IPS-20b (cell line): ENCODE data around the gene MYT1.
A peak's percentile ranks its signal among the peaks of the same experiment; 100 is the strongest.
"Not testable (repeated sequence)": the region's sequence is repeated elsewhere in the genome, so short reads cannot be mapped to it uniquely, and the experiment has no call there.

ENCODE experiments used
- H3K27ac ChIP-seq: one replicate; pipeline ENCODE4 v1.5.1; 2013; ENCODE audit warnings: low read length
- H3K27me3 ChIP-seq: 2 replicates; pipeline ENCODE4 v1.6.1; 2013; ENCODE audit warnings: mild to moderate bottlenecking, low read length, inconsistent platforms; ENCODE audit not compliant: insufficient read depth
- H3K36me3 ChIP-seq: 2 replicates; pipeline ENCODE4 v1.6.1; 2013; ENCODE audit warnings: low read depth, mild to moderate bottlenecking, inconsistent platforms, low read length, moderate library complexity; ENCODE audit not compliant: insufficient read depth
- H3K4me1 ChIP-seq: 2 replicates; pipeline ENCODE4 v1.6.1; 2013; ENCODE audit warnings: mild to moderate bottlenecking, control low read depth, inconsistent platforms, low read length, moderate library complexity; ENCODE audit not compliant: insufficient read depth
- H3K4me3 ChIP-seq: 2 replicates; pipeline ENCODE4 v1.5.1; 2013; ENCODE audit warnings: mild to moderate bottlenecking, low read length, inconsistent platforms
- H3K9ac ChIP-seq: 2 replicates; pipeline ENCODE4 v1.6.1; 2013; ENCODE audit warnings: low read depth, mild to moderate bottlenecking, inconsistent platforms, low read length, moderate library complexity
- H3K9me3 ChIP-seq: 2 replicates; pipeline ENCODE4 v1.6.1; 2013; ENCODE audit warnings: mild to moderate bottlenecking, low read depth, low read length, inconsistent platforms; ENCODE audit not compliant: insufficient read depth

Gene MYT1

GRCh38 chr20:64130271-64130670 lies 34.0 kb upstream of the MYT1 start:
- no peak overlapping the region for H3K9ac ChIP-seq
- H3K4me3 ChIP-seq = no peak overlapping the region
- no peak overlapping the region for H3K27ac ChIP-seq
- H3K9me3 ChIP-seq = no peaks in the 10 kb centered on the region; the same call in 1 of the 2 replicates
- H3K27me3 ChIP-seq = no peaks in the 10 kb centered on the region
- H3K36me3 ChIP-seq = no peaks in the 10 kb centered on the region
- no peaks in the 10 kb centered on the region for H3K4me1 ChIP-seq

GRCh38 chr20:64130876-64131275 lies 33.4 kb upstream of the MYT1 start:
- Histone ChIP-seq H3K4me1 (no peaks in the 10 kb centered on the region), H3K36me3 (no peaks in the 10 kb centered on the region), H3K9ac (no peak overlapping the region), H3K27ac (no peak overlapping the region), H3K4me3 (no peak overlapping the region), H3K27me3 (no peaks in the 10 kb centered on the region), H3K9me3 (no peaks in the 10 kb centered on the region; the same call in 1 of the 2 replicates)

- no peak overlapping the region for H3K27ac ChIP-seq
- no peaks in the 10 kb centered on the region for H3K4me1 ChIP-seq
- no peak overlapping the region for H3K9ac ChIP-seq
- H3K27me3 ChIP-seq = no peaks in the 10 kb centered on the region
- H3K4me3 ChIP-seq = no peak overlapping the region
- no peaks in the 10 kb centered on the region; the same call in 1 of the 2 replicates for H3K9me3 ChIP-seq
- no peaks in the 10 kb centered on the region for H3K36me3 ChIP-seq
Observed at GRCh38 chr20:64131406-64131805, 32.8 kb upstream of the MYT1 start.

- Histone ChIP-seq H3K9ac (no peak overlapping the region), H3K4me3 (no peak overlapping the region), H3K27me3 (no peaks in the 10 kb centered on the region), H3K27ac (no peak overlapping the region), H3K36me3 (no peaks in the 10 kb centered on the region), H3K9me3 (no peaks in the 10 kb centered on the region), H3K4me1 (no peaks in the 10 kb centered on the region)
Observed at GRCh38 chr20:64133951-64134407, 30.3 kb upstream of the MYT1 start.

- not testable (repeated sequence) for H3K27me3 ChIP-seq, H3K4me1 ChIP-seq, H3K9ac ChIP-seq, H3K36me3 ChIP-seq, H3K27ac ChIP-seq, H3K4me3 ChIP-seq, H3K9me3 ChIP-seq
Observed at GRCh38 chr20:64134744-64135143, 29.5 kb upstream of the MYT1 start.

GRCh38 chr20:64136004-64136710 lies 28.1 kb upstream of the MYT1 start:
- H3K36me3 ChIP-seq = no peaks in the 10 kb centered on the region
- H3K9me3 ChIP-seq = no peaks in the 10 kb centered on the region
- no peak overlapping the region for H3K27ac ChIP-seq
- H3K9ac ChIP-seq = no peak overlapping the region
- peaks cover 2% of the 10 kb centered on the region; the same call in 1 of the 2 replicates for H3K4me1 ChIP-seq
- no peaks in the 10 kb centered on the region for H3K27me3 ChIP-seq
- no peak overlapping the region for H3K4me3 ChIP-seq

- Histone ChIP-seq H3K9me3 (no peaks in the 10 kb centered on the region), H3K36me3 (no peaks in the 10 kb centered on the region), H3K27me3 (no peaks in the 10 kb centered on the region), H3K4me1 (peaks cover 2% of the 10 kb centered on the region; the same call in 1 of the 2 replicates), H3K4me3 (no peak overlapping the region), H3K27ac (no peak overlapping the region), H3K9ac (no peak overlapping the region)
Observed at GRCh38 chr20:64137598-64138031, 26.6 kb upstream of the MYT1 start.

- Histone ChIP-seq H3K36me3 (no peaks in the 10 kb centered on the region), H3K27me3 (no peaks in the 10 kb centered on the region), H3K9ac (no peak overlapping the region), H3K4me3 (no peak overlapping the region), H3K9me3 (no peaks in the 10 kb centered on the region), H3K4me1 (peaks cover 2% of the 10 kb centered on the region; the same call in 1 of the 2 replicates), H3K27ac (no peak overlapping the region)
Observed at GRCh38 chr20:64138276-64138815, 25.9 kb upstream of the MYT1 start.

- 0 out of 2 replicates have a peak overlapping the region, but pooled peaks have one; percentile 11 for H3K9ac ChIP-seq
- no peaks in the 10 kb centered on the region for H3K27me3 ChIP-seq
- H3K4me1 ChIP-seq = peaks cover 2% of the 10 kb centered on the region; the same call in 1 of the 2 replicates
- no peak overlapping the region for H3K27ac ChIP-seq
- no peaks in the 10 kb centered on the region for H3K36me3 ChIP-seq
- no peak overlapping the region for H3K4me3 ChIP-seq
- peaks cover 9% of the 10 kb centered on the region for H3K9me3 ChIP-seq
Observed at GRCh38 chr20:64139199-64140060, 24.8 kb upstream of the MYT1 start.

- Histone ChIP-seq H3K9me3 (peaks cover 17% of the 10 kb centered on the region), H3K36me3 (no peaks in the 10 kb centered on the region), H3K4me1 (peaks cover 2% of the 10 kb centered on the region; the same call in 1 of the 2 replicates), H3K27ac (no peak overlapping the region), H3K27me3 (no peaks in the 10 kb centered on the region), H3K4me3 (no peak overlapping the region), H3K9ac (0 out of 2 replicates have a peak overlapping the region, but pooled peaks have one; percentile 11)
Observed at GRCh38 chr20:64140061-64140931, 24.0 kb upstream of the MYT1 start.

- Histone ChIP-seq H3K36me3 (no peaks in the 10 kb centered on the region), H3K4me3 (no peak overlapping the region), H3K4me1 (peaks cover 2% of the 10 kb centered on the region; the same call in 1 of the 2 replicates), H3K27ac (no peak overlapping the region), H3K9me3 (peaks cover 23% of the 10 kb centered on the region), H3K9ac (no peak overlapping the region), H3K27me3 (no peaks in the 10 kb centered on the region)
Observed at GRCh38 chr20:64140956-64141355, 23.3 kb upstream of the MYT1 start.
